Trophoblast cell (in vitro differentiated cells and primary cell): ENCODE measurements around the gene TSNAX.

Experiments used
- DNase-seq, 2 donors: peaks; one replicate each; pipeline ENCODE4 v3.0.0-alpha.2; 2016
- H2AFZ ChIP-seq: 2 replicates; pipeline ENCODE4 v1.6.1; 2013; ENCODE audit warnings: low read length, moderate library complexity, mild to moderate bottlenecking; ENCODE audit not compliant: insufficient read depth, poor library complexity
- H2AK5ac ChIP-seq: 2 replicates; pipeline ENCODE4 v1.6.1; 2013; ENCODE audit warnings: mild to moderate bottlenecking, low read length
- H2BK120ac ChIP-seq: 2 replicates; pipeline ENCODE4 v1.6.1; 2013; ENCODE audit warnings: low read length, mild to moderate bottlenecking, moderate library complexity; ENCODE audit not compliant: insufficient read depth, poor library complexity
- H2BK12ac ChIP-seq: 2 replicates; pipeline ENCODE4 v1.6.1; 2013; ENCODE audit warnings: mild to moderate bottlenecking, low read length, moderate library complexity
- H2BK5ac ChIP-seq: 2 replicates; pipeline ENCODE4 v1.6.1; 2013; ENCODE audit warnings: low read length, low read depth, moderate library complexity, mild to moderate bottlenecking; ENCODE audit not compliant: poor library complexity
- H3K14ac ChIP-seq: 2 replicates; pipeline ENCODE4 v1.6.1; 2013; ENCODE audit warnings: mild to moderate bottlenecking, low read length
- H3K18ac ChIP-seq: 2 replicates; pipeline ENCODE4 v1.6.1; 2013; ENCODE audit warnings: mild to moderate bottlenecking, low read length
- H3K23ac ChIP-seq: 2 replicates; pipeline ENCODE4 v1.6.1; 2013; ENCODE audit warnings: low read length
- H3K27ac ChIP-seq: 2 replicates; pipeline ENCODE4 v1.5.1; 2013; ENCODE audit warnings: low read depth, mild to moderate bottlenecking, inconsistent platforms, low read length, moderate library complexity
- H3K27me3 ChIP-seq: 2 replicates; pipeline ENCODE4 v1.6.1; 2013; ENCODE audit warnings: inconsistent platforms, mild to moderate bottlenecking, low read length, moderate library complexity; ENCODE audit not compliant: insufficient read depth
- H3K36me3 ChIP-seq, 2 experiments: 1 replicate in 1 of 2; 2 replicates in 1 of 2; pipeline ENCODE4 v1.6.1; 2013; ENCODE audit warnings: low read length in 2 of 2, mild to moderate bottlenecking in 2 of 2, moderate library complexity in 1 of 2; ENCODE audit not compliant: insufficient read depth in 2 of 2, control insufficient read depth in 1 of 2
- H3K4ac ChIP-seq: 2 replicates; pipeline ENCODE4 v1.6.1; 2013; ENCODE audit warnings: low read depth, mild to moderate bottlenecking, low read length, moderate library complexity
- H3K4me1 ChIP-seq, 2 experiments: 1 replicate in 1 of 2; 2 replicates in 1 of 2; pipeline ENCODE4 v1.6.1; 2013; ENCODE audit warnings: low read length in 2 of 2, mild to moderate bottlenecking in 2 of 2, moderate library complexity in 1 of 2; ENCODE audit not compliant: insufficient read depth in 2 of 2, control insufficient read depth in 1 of 2
- H3K4me2 ChIP-seq: 2 replicates; pipeline ENCODE4 v1.6.1; 2013; ENCODE audit warnings: inconsistent platforms, mild to moderate bottlenecking, low read length, moderate library complexity
- H3K4me3 ChIP-seq: 2 replicates; pipeline ENCODE4 v1.5.1; 2013; ENCODE audit warnings: mild to moderate bottlenecking, low read depth, low read length, inconsistent platforms
- H3K79me1 ChIP-seq: one replicate; pipeline ENCODE4 v1.6.1; 2013; ENCODE audit warnings: low read length
- H3K79me2 ChIP-seq: 2 replicates; pipeline ENCODE4 v1.6.1; 2013; ENCODE audit warnings: low read length, mild to moderate bottlenecking; ENCODE audit not compliant: control insufficient read depth, insufficient read depth, poor library complexity
- H3K9ac ChIP-seq: 2 replicates; pipeline ENCODE4 v1.6.1; 2013; ENCODE audit warnings: mild to moderate bottlenecking, low read length
- H3K9me3 ChIP-seq: 2 replicates; pipeline ENCODE4 v1.6.1; 2013; ENCODE audit warnings: low read depth, mild to moderate bottlenecking, control low read depth, inconsistent platforms, low read length; ENCODE audit not compliant: insufficient read depth
- H4K12ac ChIP-seq: 2 replicates; pipeline ENCODE4 v1.6.1; 2013; ENCODE audit warnings: low read depth, mild to moderate bottlenecking, low read length, moderate library complexity
- H4K8ac ChIP-seq: 2 replicates; pipeline ENCODE4 v1.6.1; 2013; ENCODE audit warnings: low read depth, mild to moderate bottlenecking, low read length, moderate library complexity
- H4K91ac ChIP-seq: one replicate; pipeline ENCODE4 v1.6.1; 2013; ENCODE audit warnings: low read depth, mild to moderate bottlenecking, low read length, moderate library complexity
- WGBS: extraction: QIAGEN DNeasy Blood & Tissue Kit; methylation state at CpG from one replicate; pipeline ENCODE4 v1.1.7; 2013; ENCODE audit warnings: missing lambda C conversion rate; ENCODE audit not compliant: insufficient read length, insufficient coverage; ENCODE audit errors: extremely low coverage; 5-methylcytosine and 5-hydroxymethylcytosine counted together

Gene TSNAX

DNA sequence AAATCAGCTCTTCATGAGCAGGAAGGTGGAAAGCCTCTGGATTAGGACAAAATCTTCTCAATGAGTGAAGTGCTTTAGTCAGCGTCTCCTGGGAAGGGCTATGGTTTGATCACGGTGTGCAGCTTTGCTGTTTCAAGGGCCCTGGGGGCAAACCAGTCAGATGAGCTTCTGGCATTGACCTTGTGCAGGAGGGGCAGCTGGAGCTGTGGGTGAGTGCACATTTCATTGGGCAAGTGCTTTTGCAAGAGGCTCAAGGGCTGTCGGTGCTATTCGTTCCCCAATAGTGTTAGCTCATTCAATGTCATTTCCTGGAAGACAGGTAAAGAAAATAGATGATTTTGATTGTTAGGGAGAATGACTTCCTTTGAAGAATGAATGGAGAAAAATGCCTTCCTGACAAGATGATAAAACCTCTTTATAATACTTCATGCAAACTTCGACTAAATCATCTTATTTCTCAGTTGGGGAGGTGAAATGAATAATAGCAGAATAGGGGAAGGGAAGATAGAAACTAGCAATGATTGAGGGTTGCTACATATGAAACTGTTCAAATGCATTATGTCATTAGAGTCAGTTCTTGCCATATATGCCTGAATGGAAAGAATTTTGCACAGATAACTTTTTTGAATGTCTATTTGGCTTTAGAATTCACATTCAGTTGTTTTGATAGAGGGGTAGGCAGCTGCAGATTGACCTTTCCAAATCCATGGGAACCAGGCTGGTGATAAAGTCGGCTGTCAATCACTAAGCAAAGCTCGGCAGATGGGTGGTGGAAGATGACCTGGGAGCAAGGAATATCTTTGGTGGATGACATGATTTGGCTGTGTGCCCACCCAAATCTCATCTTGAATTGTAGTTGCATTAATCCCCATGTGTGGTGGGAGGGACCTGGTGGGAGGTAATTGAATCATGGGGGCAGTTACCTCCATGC lies 85.2 kb downstream of the TSNAX start:
- Histone ChIP-seq H3K27ac (no peak overlapping the region), H3K4ac (no peak overlapping the region), H3K79me1 (no peaks in the 10 kb centered on the region), H3K9ac (no peak overlapping the region), H2AFZ (no peak overlapping the region), H2AK5ac (no peak overlapping the region), H2BK5ac (no peak overlapping the region), H4K91ac (no peak overlapping the region), H4K12ac (no peak overlapping the region), H3K79me2 (no peaks in the 10 kb centered on the region), H4K8ac (no peak overlapping the region), H3K36me3 (no peaks in the 10 kb centered on the region), H3K9me3 (no peaks in the 10 kb centered on the region), H2BK12ac (no peak overlapping the region), H3K4me3 (no peak overlapping the region), H3K18ac (no peak overlapping the region), H3K23ac (no peak overlapping the region), H2BK120ac (no peak overlapping the region), H3K14ac (no peak overlapping the region), H3K4me1 (no peaks in the 10 kb centered on the region), H3K4me2 (no peak overlapping the region), H3K27me3 (no peaks in the 10 kb centered on the region)
- no CpG with 5 or more reads among the region's 7 CpGs for WGBS
- no peak for DNase-seq
